ENCODE measurements around the gene JAZF1.

- no peak for TF ChIP-seq CTCF (IDR thresholded peaks at IDR 0.05)
- no peak for TF ChIP-seq POLR2A (IDR thresholded peaks at IDR 0.05)
These were observed 68.1 kb downstream of the JAZF1 start for GRCh38 chr7:28112467-28112866.
